KOPT-K1 (cell line): ENCODE results near the gene CRACR2B.

Experiments
- H3K27ac ChIP-seq: fragments of 200-600 bp; sonication (generic); 2 replicates; pipeline ENCODE4 v1.5.1; 2016; ENCODE audit warnings: antibody characterized with exemption, mild to moderate bottlenecking, low read depth, low read length; ENCODE audit not compliant: poor library complexity, severe bottlenecking
- H3K36me3 ChIP-seq: fragments of 200-600 bp; sonication (generic); 2 replicates; pipeline ENCODE4 v1.5.1; 2017; ENCODE audit warnings: antibody characterized with exemption, mild to moderate bottlenecking, low read length, moderate library complexity; ENCODE audit not compliant: insufficient read depth
- H3K9me3 ChIP-seq: fragments of 200-600 bp; sonication (generic); 2 replicates; pipeline ENCODE4 v1.5.1; 2017; ENCODE audit warnings: antibody characterized with exemption, low read length, mild to moderate bottlenecking; ENCODE audit not compliant: insufficient read depth, poor library complexity, severe bottlenecking

Gene CRACR2B

GRCh38 chr11:863910-864827 is 36.5 kb downstream of the CRACR2B start:
- no peaks in the 10 kb centered on the region for H3K9me3 ChIP-seq
- H3K36me3 ChIP-seq = peaks cover 31% of the 10 kb centered on the region; the same call in 1 of the 2 replicates
- H3K27ac ChIP-seq = no peak overlapping the region

- H3K36me3 ChIP-seq = peaks cover 36% of the 10 kb centered on the region; the same call in 1 of the 2 replicates
These were observed 37.2 kb downstream of the CRACR2B start for GRCh38 chr11:864898-865297.

GRCh38 chr11:865462-866430 is 38.0 kb downstream of the CRACR2B start:
- H3K27ac ChIP-seq = no peak overlapping the region
- no peaks in the 10 kb centered on the region for H3K9me3 ChIP-seq
- H3K36me3 ChIP-seq = peaks cover 36% of the 10 kb centered on the region; the same call in 1 of the 2 replicates

More at GRCh38 chr11:864898-865297, 37.2 kb downstream of the CRACR2B start:
- H3K9me3 ChIP-seq = no peaks in the 10 kb centered on the region
- H3K27ac ChIP-seq = no peak overlapping the region

- H3K36me3 ChIP-seq = peaks cover 36% of the 10 kb centered on the region; the same call in 1 of the 2 replicates
- no peaks in the 10 kb centered on the region for H3K9me3 ChIP-seq
- H3K27ac ChIP-seq = no peak overlapping the region
These were observed 38.8 kb downstream of the CRACR2B start for GRCh38 chr11:866481-866880.

- Histone ChIP-seq H3K27ac (no peak overlapping the region), H3K9me3 (no peaks in the 10 kb centered on the region), H3K36me3 (peaks cover 36% of the 10 kb centered on the region; the same call in 1 of the 2 replicates)
These were observed 40.2 kb downstream of the CRACR2B start for GRCh38 chr11:867856-868358.

- H3K36me3 ChIP-seq = peaks cover 36% of the 10 kb centered on the region; the same call in 1 of the 2 replicates
- H3K27ac ChIP-seq = no peak overlapping the region
- H3K9me3 ChIP-seq = no peaks in the 10 kb centered on the region
These were observed 40.7 kb downstream of the CRACR2B start for GRCh38 chr11:868394-868793.

DNA sequence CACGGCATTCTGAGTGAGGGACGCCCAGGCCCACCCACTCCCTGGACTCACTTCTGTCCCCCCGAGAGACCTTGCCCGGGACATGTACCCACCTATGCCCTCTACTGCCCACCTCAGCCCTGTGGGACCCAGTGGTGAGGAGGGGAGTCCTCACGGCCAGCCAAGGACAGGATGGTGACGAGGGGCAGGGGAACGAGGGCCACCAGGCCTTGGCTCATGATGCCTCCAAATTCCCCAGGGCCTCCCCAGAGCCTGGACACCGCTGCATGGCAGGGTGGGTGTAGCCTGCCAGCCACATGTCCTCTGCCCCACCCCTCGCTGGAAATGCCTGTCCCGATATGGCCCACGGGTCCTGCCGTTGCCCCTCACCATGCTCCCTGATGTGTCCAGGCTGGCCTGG is 41.1 kb downstream of the CRACR2B start:
- Histone ChIP-seq H3K27ac (no peak overlapping the region), H3K9me3 (no peaks in the 10 kb centered on the region), H3K36me3 (peaks cover 36% of the 10 kb centered on the region; the same call in 1 of the 2 replicates)

GRCh38 chr11:869399-870126 is 41.8 kb downstream of the CRACR2B start:
- H3K27ac ChIP-seq = no peak overlapping the region
- H3K36me3 ChIP-seq = peaks cover 40% of the 10 kb centered on the region; the same call in 1 of the 2 replicates
- H3K9me3 ChIP-seq = no peaks in the 10 kb centered on the region

DNA sequence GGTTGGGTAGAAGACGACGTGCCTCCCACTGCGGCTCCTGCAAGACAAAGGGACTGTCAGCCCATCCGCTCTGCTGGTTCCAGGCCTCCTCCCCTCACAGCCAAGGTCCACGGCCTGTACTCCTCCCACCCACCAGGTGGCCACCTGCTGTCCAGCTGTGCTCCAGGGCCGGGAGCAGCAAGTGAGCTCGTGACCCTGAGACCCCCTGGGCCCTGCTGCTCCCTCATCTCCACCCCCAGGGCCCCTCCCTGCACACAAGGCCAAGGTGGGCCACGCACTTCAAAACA is 42.4 kb downstream of the CRACR2B start:
- H3K27ac ChIP-seq = no peak overlapping the region
- no peaks in the 10 kb centered on the region for H3K9me3 ChIP-seq
- peaks cover 45% of the 10 kb centered on the region; the same call in 1 of the 2 replicates for H3K36me3 ChIP-seq

GRCh38 chr11:870418-870817 is 42.7 kb downstream of the CRACR2B start:
- Histone ChIP-seq H3K9me3 (no peaks in the 10 kb centered on the region), H3K27ac (no peak overlapping the region), H3K36me3 (peaks cover 48% of the 10 kb centered on the region; the same call in 1 of the 2 replicates)

GRCh38 chr11:871472-871871 is 43.8 kb downstream of the CRACR2B start:
- no peaks in the 10 kb centered on the region for H3K9me3 ChIP-seq
- peaks cover 48% of the 10 kb centered on the region; the same call in 1 of the 2 replicates for H3K36me3 ChIP-seq
- H3K27ac ChIP-seq = no peak overlapping the region

- H3K27ac ChIP-seq = no peak overlapping the region
- H3K36me3 ChIP-seq = peaks cover 51% of the 10 kb centered on the region; the same call in 1 of the 2 replicates
- no peaks in the 10 kb centered on the region for H3K9me3 ChIP-seq
These were observed 45.1 kb downstream of the CRACR2B start for GRCh38 chr11:872799-873198.

DNA sequence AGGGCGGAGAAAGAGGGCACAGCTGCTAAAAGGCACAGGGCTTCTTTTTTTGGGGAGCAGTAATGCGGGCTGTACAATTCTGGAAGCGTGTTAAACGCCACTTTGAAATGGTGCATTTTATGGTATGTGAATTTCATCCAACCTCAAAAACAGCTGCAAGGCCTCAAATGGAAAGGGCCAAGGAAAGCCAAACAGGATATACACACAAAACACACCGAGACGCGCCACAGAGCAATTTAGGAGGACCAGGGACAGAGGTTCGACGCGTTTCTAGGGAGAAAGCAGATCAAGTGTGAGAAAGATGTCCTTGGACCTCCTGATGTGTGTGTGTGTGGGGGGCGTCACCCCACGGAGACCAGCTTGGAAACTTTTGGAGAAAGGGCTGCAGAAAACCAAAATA is 46.0 kb downstream of the CRACR2B start:
- Histone ChIP-seq H3K36me3 (peaks cover 45% of the 10 kb centered on the region; the same call in 1 of the 2 replicates), H3K9me3 (no peaks in the 10 kb centered on the region), H3K27ac (no peak overlapping the region)

DNA sequence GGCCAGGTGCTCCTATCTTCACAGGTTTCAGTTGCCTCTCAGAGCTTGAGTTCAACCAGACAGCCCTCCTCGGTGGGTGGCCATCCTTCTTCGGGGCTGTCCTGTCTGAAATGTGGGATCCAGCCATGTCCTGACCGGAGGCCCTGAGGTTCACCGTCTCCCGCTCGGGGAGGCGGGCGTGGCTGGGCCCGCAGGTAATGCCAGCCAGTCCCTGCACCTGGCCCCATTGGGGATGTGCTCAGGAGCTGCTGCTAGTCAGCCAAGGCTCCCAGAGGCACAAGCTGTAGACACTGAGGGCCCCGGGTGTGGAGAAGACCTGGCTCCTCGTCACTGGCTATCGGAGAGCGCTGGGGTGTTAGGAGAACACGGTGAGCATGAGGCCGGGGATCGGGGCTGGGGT is 47.5 kb downstream of the CRACR2B start:
- Histone ChIP-seq H3K27ac (no peak overlapping the region), H3K9me3 (no peaks in the 10 kb centered on the region), H3K36me3 (peaks cover 50% of the 10 kb centered on the region; the same call in 1 of the 2 replicates)
